ENCODE measurements around the gene SLC39A8.

SLC39A8 gene

DNA sequence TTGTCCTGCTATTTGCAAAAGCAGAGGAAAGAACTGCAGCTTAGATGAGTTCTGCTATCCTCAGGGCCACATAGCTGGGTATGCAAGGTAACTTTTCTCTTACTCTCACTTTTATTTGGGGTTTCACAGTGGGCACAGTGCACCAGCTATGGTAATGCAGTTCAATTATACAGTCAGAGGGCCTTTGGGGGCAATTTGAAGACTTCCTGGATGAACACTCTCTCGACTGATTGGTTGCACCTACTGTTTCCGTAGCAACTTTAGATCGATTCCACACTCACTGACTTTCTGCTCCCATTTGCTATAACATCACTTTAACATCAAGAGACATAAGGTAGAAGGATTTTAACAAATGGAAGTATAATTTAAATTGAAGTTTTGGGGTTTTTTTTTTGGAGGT lies 128.6 kb downstream of the SLC39A8 start:
- Histone ChIP-seq H3K9ac (ENCODE audit: low read length) (no peak overlapping the region), H3K27me3 (ENCODE audit: control insufficient read depth, insufficient read depth, low read length) (no peaks in the 10 kb centered on the region), H3K9me3 (ENCODE audit: control insufficient read depth, low read length) (no peaks in the 10 kb centered on the region), H3K4me1 (ENCODE audit: control insufficient read depth, insufficient read depth, low read length) (no peaks in the 10 kb centered on the region), H3K36me3 (ENCODE audit: control insufficient read depth, insufficient read depth, low read length) (no peaks in the 10 kb centered on the region), H3K4me3 (ENCODE audit: low read length) (no peak overlapping the region)

DNA sequence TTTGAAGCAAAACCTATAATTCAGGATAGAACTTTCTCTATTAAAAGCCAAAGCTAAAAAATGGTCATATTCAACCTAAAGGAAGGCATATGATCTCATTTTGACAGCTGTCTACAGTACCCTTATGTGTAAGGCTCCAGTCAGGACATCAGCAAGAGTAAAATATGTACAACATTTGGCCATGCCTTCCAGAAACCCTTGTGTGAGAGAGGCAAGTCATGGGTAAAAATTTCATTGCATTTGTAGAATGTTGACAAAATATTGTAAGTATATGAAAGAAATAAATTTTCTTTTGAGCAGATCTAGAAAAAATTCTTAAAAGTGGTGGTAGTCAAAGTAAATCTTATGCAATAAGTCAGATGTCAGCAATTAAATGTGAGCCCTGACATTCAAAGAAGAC lies 132.3 kb downstream of the SLC39A8 start:
- Histone ChIP-seq H3K27me3 (ENCODE audit: control insufficient read depth, insufficient read depth, low read length) (no peaks in the 10 kb centered on the region), H3K4me1 (ENCODE audit: control insufficient read depth, insufficient read depth, low read length) (no peaks in the 10 kb centered on the region), H3K4me3 (ENCODE audit: low read length) (no peak overlapping the region), H3K9me3 (ENCODE audit: control insufficient read depth, low read length) (no peaks in the 10 kb centered on the region), H3K36me3 (ENCODE audit: control insufficient read depth, insufficient read depth, low read length) (no peaks in the 10 kb centered on the region), H3K9ac (ENCODE audit: low read length) (no peak overlapping the region)

All from mucosa of stomach (tissue), 1 donor.